Right kidney (tissue), 1 donor: ENCODE data around the gene IGSF3.
"Not testable (repeated sequence)": the region's sequence is repeated elsewhere in the genome, so short reads cannot be mapped to it uniquely, and the experiment has no call there.

Source experiments
- DNase-seq: peaks from one replicate; pipeline ENCODE4 v3.0.0-alpha.2; 2016

Gene IGSF3

GRCh38 chr1:116574581-116575291, 92.8 kb downstream of the IGSF3 start:
- DNase-seq: peak; percentile 43

GRCh38 chr1:116573431-116574095, 94.0 kb downstream of the IGSF3 start:
- no peak for DNase-seq

GRCh38 chr1:116572771-116573430, 94.6 kb downstream of the IGSF3 start:
- no peak for DNase-seq

- DNase-seq: no peak
Observed at GRCh38 chr1:116572099-116572498, 95.4 kb downstream of the IGSF3 start.

GRCh38 chr1:116571215-116571919, 96.2 kb downstream of the IGSF3 start:
- DNase-seq: peak; percentile 66

- DNase-seq: peak; percentile 92
Observed at GRCh38 chr1:116570358-116571214, 96.9 kb downstream of the IGSF3 start, which contains the start of gene CD58. Gene CD58, minus strand, starts transcription at chr1:116571026. Its CDS starts 54 bp downstream, at chr1:116570972.

- no peak for DNase-seq
Observed at GRCh38 chr1:116569776-116570357, 97.7 kb downstream of the IGSF3 start.

GRCh38 chr1:116569381-116569670, 98.2 kb downstream of the IGSF3 start:
- no peak for DNase-seq

- DNase-seq: no peak
Observed at GRCh38 chr1:116568662-116569380, 98.7 kb downstream of the IGSF3 start.

GRCh38 chr1:116567790-116568661, 99.5 kb downstream of the IGSF3 start:
- no peak for DNase-seq

GRCh38 chr1:116565222-116565621, 102.3 kb downstream of the IGSF3 start:
- DNase-seq: no peak

GRCh38 chr1:116564426-116564825, 103.1 kb downstream of the IGSF3 start:
- no peak for DNase-seq

- not testable (repeated sequence) for DNase-seq
Observed at GRCh38 chr1:116562465-116562864, 105.1 kb downstream of the IGSF3 start.

GRCh38 chr1:116561563-116561962, 106.0 kb downstream of the IGSF3 start:
- no peak for DNase-seq

- no peak for DNase-seq
Observed at GRCh38 chr1:116560704-116561490, 106.6 kb downstream of the IGSF3 start.

GRCh38 chr1:116559304-116559761, 108.2 kb downstream of the IGSF3 start:
- no peak for DNase-seq

GRCh38 chr1:116558571-116558970, 109.0 kb downstream of the IGSF3 start:
- DNase-seq: no peak

- DNase-seq: no peak
Observed at GRCh38 chr1:116558140-116558549, 109.4 kb downstream of the IGSF3 start.
